Amniotic epithelial cell (primary cell): ENCODE results near the gene TIFAB.
A peak's percentile ranks its signal among the peaks of the same experiment; 100 is the strongest.

ENCODE experiments used
- DNase-seq: peaks from one replicate; pipeline ENCODE4 v3.0.0-alpha.2; 2010; ENCODE audit warnings: low read depth

The TIFAB gene

GRCh38 chr5:135442431-135443160 is 9.6 kb downstream of the TIFAB start:
- DNase-seq, result no peak

- DNase-seq, result no peak
Measured at GRCh38 chr5:135441919-135442318, 10.2 kb downstream of the TIFAB start.

- no peak for DNase-seq
Measured at GRCh38 chr5:135441350-135441831, 10.8 kb downstream of the TIFAB start.

GRCh38 chr5:135440916-135441315 is 11.2 kb downstream of the TIFAB start:
- DNase-seq, result no peak

GRCh38 chr5:135439231-135440205 is 12.6 kb downstream of the TIFAB start:
- DNase-seq, result no peak

GRCh38 chr5:135438636-135439221 is 13.4 kb downstream of the TIFAB start:
- DNase-seq, result no peak

GRCh38 chr5:135437796-135438560 is 14.2 kb downstream of the TIFAB start:
- peak; percentile 63 for DNase-seq

GRCh38 chr5:135437422-135437795 is 14.7 kb downstream of the TIFAB start:
- no peak for DNase-seq

- DNase-seq, result no peak
Measured at GRCh38 chr5:135436951-135437418, 15.2 kb downstream of the TIFAB start.

GRCh38 chr5:135435467-135436330 is 16.5 kb downstream of the TIFAB start:
- no peak for DNase-seq

- DNase-seq, result no peak
Measured at GRCh38 chr5:135434591-135435466, 17.3 kb downstream of the TIFAB start.

- peak; percentile 53 for DNase-seq
Measured at GRCh38 chr5:135433681-135434426, 18.3 kb downstream of the TIFAB start.

GRCh38 chr5:135432113-135432512 is 20.0 kb downstream of the TIFAB start:
- no peak for DNase-seq

- no peak for DNase-seq
Measured at GRCh38 chr5:135430135-135430437, 22.1 kb downstream of the TIFAB start.

GRCh38 chr5:135429301-135430134 is 22.6 kb downstream of the TIFAB start:
- peak; percentile 79 for DNase-seq

- no peak for DNase-seq
Measured at GRCh38 chr5:135428586-135428985, 23.6 kb downstream of the TIFAB start.

GRCh38 chr5:135426102-135427082 is 25.8 kb downstream of the TIFAB start:
- peak; percentile 64 for DNase-seq
